Measurements from ENCODE around the gene VSIG1. TPM values are rescaled to one million over a fixed set of nuclear protein-coding genes. Genes with fewer than 3 reads are reported as not detected.

VSIG1 gene
- total RNA-seq: not detected in 2 replicates

GRCh38 chrX:108044554-108045256 lies at the start of gene VSIG1:
Gene VSIG1, plus strand, starts transcription at chrX:108045065. Its CDS starts 66 bp downstream, at chrX:108045131.

GRCh38 chrX:108091264-108091877 lies 46.5 kb downstream of the VSIG1 start, which contains the start of the genes ATG4A and PSMD10:
Gene ATG4A, plus strand, starts transcription at chrX:108091778. Its CDS starts 49 bp downstream, at chrX:108091827.
Gene PSMD10, minus strand, starts transcription at chrX:108091542. Its CDS starts 22 bp downstream, at chrX:108091520.

Other genes with a start within 250 kb of the VSIG1 start
- gene MID2, start 219.2 kb upstream of the VSIG1 start, total RNA-seq: 32.9 and 34.7 TPM in 2 replicates
- not detected in 2 replicates for gene TEX13B, start 62.7 kb upstream of the VSIG1 start, total RNA-seq
- 61.3 and 68.9 TPM in 2 replicates for gene PSMD10, start 46.5 kb downstream of the VSIG1 start, total RNA-seq
- gene ATG4A, start 46.7 kb downstream of the VSIG1 start, total RNA-seq: 8.3 and 8.4 TPM in 2 replicates

Data from hair follicle dermal papilla cell (primary cell).